ENCODE results near the gene UBXN11. TPM values are rescaled to one million over a fixed set of nuclear protein-coding genes. Genes with fewer than 3 reads are reported as not detected.

The UBXN11 gene
- total and polyA plus RNA-seq, 2 of the 13 experiments (the other 11 are each of a cell fraction or from before 2014, with no cell fraction given) = 9.3 to 10.4 TPM

- TF ChIP-seq KDM5A (IDR thresholded peaks at IDR 0.05; ENCODE audit: borderline replicate concordance, low read length) (0 out of 2 replicates have a peak, but pooled peaks have one; percentile 14), ZNF577 (CRISPR knock-in tag; IDR thresholded peaks at IDR 0.05; ENCODE audit: borderline replicate concordance, low read depth) (no peak), ATF7 (IDR thresholded peaks at IDR 0.05) (no peak), ATF7 (CRISPR knock-in tag; IDR thresholded peaks at IDR 0.05) (no peak), TCF7 (IDR thresholded peaks at IDR 0.05; ENCODE audit: low read depth) (no peak), NAIF1 (CRISPR knock-in tag; IDR thresholded peaks at IDR 0.05; ENCODE audit: borderline replicate concordance) (no peak), ZSCAN29 (CRISPR knock-in tag; conservative IDR thresholded peaks at IDR 0.05) (0 out of 2 replicates have a peak, but pooled peaks have one; percentile 63), POLR2G (IDR thresholded peaks at IDR 0.05; ENCODE audit: low read depth, low read length) (no peak), ZNF138 (CRISPR knock-in tag; IDR thresholded peaks at IDR 0.05; ENCODE audit: low read depth) (0 out of 2 replicates have a peak, but pooled peaks have one; percentile 1), ZNF839 (CRISPR knock-in tag; IDR thresholded peaks at IDR 0.05; ENCODE audit: borderline replicate concordance) (no peak), ZNF20 (CRISPR knock-in tag; IDR thresholded peaks at IDR 0.05) (no peak), ZNF253 (CRISPR knock-in tag; IDR thresholded peaks at IDR 0.05; ENCODE audit: borderline replicate concordance) (no peak), BHLHE40 (IDR thresholded peaks at IDR 0.05; ENCODE audit: low read length) (no peak), HOXA9 (CRISPR knock-in tag; IDR thresholded peaks at IDR 0.05; ENCODE audit: borderline replicate concordance) (no peak), ZNF598 (CRISPR knock-in tag; IDR thresholded peaks at IDR 0.05; ENCODE audit: borderline replicate concordance) (no peak; the same call in 1 of the 2 replicates), ZMAT3 (CRISPR knock-in tag; conservative IDR thresholded peaks at IDR 0.05) (no peak; the same call in 1 of the 2 replicates), FOXO4 (CRISPR knock-in tag; conservative IDR thresholded peaks at IDR 0.05) (0 out of 2 replicates have a peak, but pooled peaks have one; percentile 81), PRMT3 (CRISPR knock-in tag; IDR thresholded peaks at IDR 0.05; ENCODE audit: borderline replicate concordance, low read depth) (no peak), ZNF414 (CRISPR knock-in tag; IDR thresholded peaks at IDR 0.05) (no peak), HDAC2 (CRISPR knock-in tag; IDR thresholded peaks at IDR 0.05) (no peak)
- TF ChIP-seq, protein P1, sequence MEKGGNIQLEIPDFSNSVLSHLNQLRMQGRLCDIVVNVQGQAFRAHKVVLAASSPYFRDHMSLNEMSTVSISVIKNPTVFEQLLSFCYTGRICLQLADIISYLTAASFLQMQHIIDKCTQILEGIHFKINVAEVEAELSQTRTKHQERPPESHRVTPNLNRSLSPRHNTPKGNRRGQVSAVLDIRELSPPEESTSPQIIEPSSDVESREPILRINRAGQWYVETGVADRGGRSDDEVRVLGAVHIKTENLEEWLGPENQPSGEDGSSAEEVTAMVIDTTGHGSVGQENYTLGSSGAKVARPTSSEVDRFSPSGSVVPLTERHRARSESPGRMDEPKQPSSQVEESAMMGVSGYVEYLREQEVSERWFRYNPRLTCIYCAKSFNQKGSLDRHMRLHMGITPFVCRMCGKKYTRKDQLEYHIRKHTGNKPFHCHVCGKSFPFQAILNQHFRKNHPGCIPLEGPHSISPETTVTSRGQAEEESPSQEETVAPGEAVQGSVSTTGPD (CRISPR knock-in tag; IDR thresholded peaks at IDR 0.05) = no peak
- TF ChIP-seq, protein P2, sequence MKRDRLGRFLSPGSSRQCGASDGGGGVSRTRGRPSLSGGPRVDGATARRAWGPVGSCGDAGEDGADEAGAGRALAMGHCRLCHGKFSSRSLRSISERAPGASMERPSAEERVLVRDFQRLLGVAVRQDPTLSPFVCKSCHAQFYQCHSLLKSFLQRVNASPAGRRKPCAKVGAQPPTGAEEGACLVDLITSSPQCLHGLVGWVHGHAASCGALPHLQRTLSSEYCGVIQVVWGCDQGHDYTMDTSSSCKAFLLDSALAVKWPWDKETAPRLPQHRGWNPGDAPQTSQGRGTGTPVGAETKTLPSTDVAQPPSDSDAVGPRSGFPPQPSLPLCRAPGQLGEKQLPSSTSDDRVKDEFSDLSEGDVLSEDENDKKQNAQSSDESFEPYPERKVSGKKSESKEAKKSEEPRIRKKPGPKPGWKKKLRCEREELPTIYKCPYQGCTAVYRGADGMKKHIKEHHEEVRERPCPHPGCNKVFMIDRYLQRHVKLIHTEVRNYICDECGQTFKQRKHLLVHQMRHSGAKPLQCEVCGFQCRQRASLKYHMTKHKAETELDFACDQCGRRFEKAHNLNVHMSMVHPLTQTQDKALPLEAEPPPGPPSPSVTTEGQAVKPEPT (CRISPR knock-in tag; IDR thresholded peaks at IDR 0.05; ENCODE audit: low read depth) = no peak; the same call in 1 of the 2 replicates
- TF ChIP-seq, protein P3, sequence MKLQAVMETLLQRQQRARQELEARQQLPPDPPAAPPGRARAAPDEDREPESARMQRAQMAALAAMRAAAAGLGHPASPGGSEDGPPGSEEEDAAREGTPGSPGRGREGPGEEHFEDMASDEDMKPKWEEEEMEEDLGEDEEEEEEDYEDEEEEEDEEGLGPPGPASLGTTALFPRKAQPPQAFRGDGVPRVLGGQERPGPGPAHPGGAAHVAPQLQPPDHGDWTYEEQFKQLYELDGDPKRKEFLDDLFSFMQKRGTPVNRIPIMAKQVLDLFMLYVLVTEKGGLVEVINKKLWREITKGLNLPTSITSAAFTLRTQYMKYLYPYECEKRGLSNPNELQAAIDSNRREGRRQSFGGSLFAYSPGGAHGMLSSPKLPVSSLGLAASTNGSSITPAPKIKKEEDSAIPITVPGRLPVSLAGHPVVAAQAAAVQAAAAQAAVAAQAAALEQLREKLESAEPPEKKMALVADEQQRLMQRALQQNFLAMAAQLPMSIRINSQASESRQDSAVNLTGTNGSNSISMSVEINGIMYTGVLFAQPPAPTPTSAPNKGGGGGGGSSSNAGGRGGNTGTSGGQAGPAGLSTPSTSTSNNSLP (IDR thresholded peaks at IDR 0.05; ENCODE audit: low read depth, low read length) = no peak
Measured at GRCh38 chr1:26234644-26235370, 71.6 kb downstream of the UBXN11 start (continued).
